Measurements from ENCODE around the gene EIF2S3B.

EIF2S3B gene

GRCh38 chr12:10554756-10555481 is 49.2 kb downstream of the EIF2S3B start:
- no peak for DNase-seq

- DNase-seq: no peak
Measured at GRCh38 chr12:10557329-10557728, 51.6 kb downstream of the EIF2S3B start.

DNA sequence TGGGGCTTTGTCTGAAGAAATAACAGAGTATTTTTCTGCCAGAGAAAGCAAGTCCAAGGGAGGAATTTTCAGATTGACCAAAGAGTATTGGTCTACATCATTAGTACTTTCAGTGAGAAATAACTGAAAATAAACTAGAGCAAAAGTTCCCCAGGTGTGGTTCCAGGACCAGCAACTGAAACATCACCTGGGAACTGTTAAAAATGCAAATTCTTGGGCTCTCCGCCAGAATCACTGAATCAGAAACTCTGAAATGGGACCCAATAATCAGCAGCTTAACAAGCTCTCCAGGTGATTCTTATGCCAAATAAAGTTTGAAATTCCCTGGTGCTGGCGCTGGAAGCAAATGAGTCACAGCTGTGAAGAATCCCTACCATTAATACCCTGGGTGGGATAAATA is 52.1 kb downstream of the EIF2S3B start:
- DNase-seq: no peak
